Aorta (tissue), 5 donors: ENCODE data around the gene SEMA5A. TPM values are rescaled to one million over a fixed set of nuclear protein-coding genes. Genes with fewer than 3 reads are reported as not detected.
A peak's percentile ranks its signal among the peaks of the same experiment; 100 is the strongest.

Experiments used
- ATAC-seq: fragments of 200-7000 bp; cut with Tn5 transposase; one replicate; pipeline ENCODE4 v1.9.1; 2022; ENCODE audit warnings: moderate library complexity; ENCODE audit not compliant: low FRiP score
- DNase-seq, 2 donors: peaks; one replicate each; pipeline ENCODE4 v3.0.0-alpha.2; 2020
- H3K27ac ChIP-seq, 2 donors: one replicate each; pipeline ENCODE4 v1.5.1; 2013; ENCODE audit warnings: low read length in 2 of 2, mild to moderate bottlenecking in 2 of 2, moderate library complexity in 2 of 2, control low read depth in 1 of 2, inconsistent platforms in 1 of 2, low read depth in 1 of 2
- H3K27me3 ChIP-seq, 2 donors: one replicate each; pipeline ENCODE4 v1.6.1; 2013; ENCODE audit warnings: control low read depth in 1 of 2, low read length in 1 of 2, mild to moderate bottlenecking in 1 of 2, moderate library complexity in 1 of 2; ENCODE audit not compliant: insufficient read depth in 2 of 2, control insufficient read depth in 1 of 2
- H3K36me3 ChIP-seq, 2 donors: one replicate each; pipeline ENCODE4 v1.6.1; 2013; ENCODE audit warnings: control low read depth in 1 of 2, low read length in 1 of 2, mild to moderate bottlenecking in 1 of 2; ENCODE audit not compliant: insufficient read depth in 2 of 2, control insufficient read depth in 1 of 2
- H3K4me1 ChIP-seq, 2 donors: one replicate each; pipeline ENCODE4 v1.6.1; 2013; ENCODE audit warnings: low read length in 2 of 2, control low read depth in 1 of 2, mild to moderate bottlenecking in 1 of 2, moderate library complexity in 1 of 2; ENCODE audit not compliant: insufficient read depth in 2 of 2, control insufficient read depth in 1 of 2
- H3K4me3 ChIP-seq, 2 donors: one replicate each; pipeline ENCODE4 v1.5.1; 2013; ENCODE audit warnings: low read length in 2 of 2, control low read depth in 1 of 2, mild to moderate bottlenecking in 1 of 2
- H3K9me3 ChIP-seq: one replicate; pipeline ENCODE4 v1.6.1; 2013; ENCODE audit warnings: mild to moderate bottlenecking, low read length; ENCODE audit not compliant: control insufficient read depth
- WGBS, 2 donors: extraction: QIAGEN DNeasy Blood & Tissue Kit; methylation state at CpG; one replicate each; pipeline ENCODE4 v1.1.7; 2013; 5-methylcytosine and 5-hydroxymethylcytosine counted together
- intact Hi-C, 2 donors: fragments of 100-400 bp; cut with DNase I; formaldehyde crosslinking; loops; one replicate each; pipeline versions ENCODE4 v1.14.2 to v1.15.0; 2022
- polyA plus RNA-seq, 2 donors: library from polyadenylated mRNA; stranded (reverse); fragments of 200-250 nt; gene quantifications; one replicate each; pipeline ENCODE4 v1.2.3, GENCODE V29; 2013
- total RNA-seq, 2 donors: library from RNA; stranded (reverse); fragmentation: NEBNext Ultra II Directional; extraction: Animal tissue kit (Norgen Biotek cat#: 25700); gene quantifications; one replicate each; pipeline ENCODE4 v1.2.1, GENCODE V29; 2021
- donor health status: healthy with polysubstance abuse.
- donor health status: Bipolar disorder and iron deficiency.
- donor health status: DM: no; HTN: no; CAD: no.
- donor health status: DM: no; HTN: no; CAD: no.
- donor health status: DM: yes; HTN: yes; CAD: no.

The SEMA5A gene
- total and polyA plus RNA-seq, 4 donors, result 1.8 to 21.8 (median 12.7) TPM

DNA sequence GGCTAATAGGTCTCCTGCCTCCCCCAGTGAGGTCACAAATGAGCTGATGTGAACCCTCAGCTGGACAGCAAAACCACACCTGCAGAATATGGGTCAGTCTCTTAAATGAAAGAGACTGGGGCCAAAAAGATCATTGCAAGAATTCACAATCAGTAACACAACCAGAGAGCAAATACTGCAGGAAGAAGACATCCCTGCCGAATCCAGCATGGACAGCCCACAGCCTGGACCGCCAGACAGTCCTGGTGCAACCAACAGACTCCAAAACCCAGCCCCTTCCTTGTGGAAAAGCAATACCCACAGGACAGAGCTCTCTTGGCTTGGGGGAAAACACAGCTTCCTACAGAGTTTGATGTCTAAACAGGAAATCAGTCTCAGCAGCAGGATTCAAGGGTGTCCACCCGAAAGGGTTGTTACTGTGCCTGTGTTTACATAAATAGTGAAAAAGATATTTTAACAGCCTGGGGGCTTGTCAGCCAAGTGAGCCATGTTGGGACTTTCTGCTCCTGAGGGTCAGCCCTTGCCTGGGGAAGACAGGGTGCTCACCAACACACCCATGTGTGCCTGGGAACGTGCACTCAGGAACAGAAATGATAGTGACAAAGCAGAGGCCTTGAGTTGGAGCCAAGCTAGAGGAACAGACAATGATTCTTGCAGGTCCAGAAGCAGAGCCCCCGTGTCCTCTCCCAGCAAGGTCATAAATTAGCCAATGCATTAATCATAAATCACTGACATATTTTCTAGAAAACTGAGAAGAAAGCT, 106.2 kb downstream of the SEMA5A start:
- 55 to 62% methylated on average over 5 of the region's 5 CpGs for WGBS, 2 donors
- no peaks in the 10 kb centered on the region for H3K4me1 ChIP-seq
- peaks cover 0 to 3% of the 10 kb centered on the region in 2 donors for H3K36me3 ChIP-seq
- H3K27ac ChIP-seq, result no peak overlapping the region
- DNase-seq, result no peak
- no peak for ATAC-seq
- no peak overlapping the region for H3K4me3 ChIP-seq
- intact Hi-C loops, result no loop called here
- no peaks in the 10 kb centered on the region for H3K27me3 ChIP-seq
- H3K9me3 ChIP-seq, result no peaks in the 10 kb centered on the region

DNA sequence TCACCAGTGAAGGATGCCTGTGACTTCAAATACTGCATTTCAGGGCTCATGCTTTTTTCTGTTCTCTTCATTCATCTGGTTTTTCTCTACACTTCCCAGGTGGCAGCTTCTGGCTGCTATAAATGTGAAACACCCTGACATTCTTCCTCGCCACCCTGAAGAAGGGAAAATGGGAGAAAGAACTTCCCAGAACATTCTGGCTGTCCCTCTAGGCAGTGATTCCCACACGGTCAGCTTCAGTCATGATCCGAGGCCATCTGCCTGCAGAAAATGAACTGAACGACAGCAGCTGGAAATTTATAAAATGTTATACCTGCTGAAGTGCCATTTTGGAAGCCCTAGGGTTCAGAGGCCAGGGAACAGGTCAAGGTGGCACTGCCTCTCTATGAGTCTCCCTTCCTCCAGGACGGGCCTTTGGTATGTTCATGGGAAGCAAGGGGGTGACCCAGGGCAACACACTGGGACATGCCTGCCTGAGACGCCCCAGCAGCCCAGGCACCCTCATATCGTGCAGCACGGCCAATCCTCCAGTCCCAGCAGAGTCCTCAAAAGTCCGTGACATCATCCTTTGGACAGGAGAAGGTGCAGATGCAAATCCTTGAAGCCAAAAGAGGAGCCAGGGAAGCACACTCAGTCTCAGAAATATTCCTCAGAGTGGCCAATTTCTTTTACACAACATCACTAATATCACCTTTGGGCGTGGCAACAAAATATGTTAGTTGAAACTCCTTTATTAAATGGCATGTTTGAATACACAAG, 107.1 kb downstream of the SEMA5A start:
- H3K36me3 ChIP-seq, result peaks cover 0 to 3% of the 10 kb centered on the region in 2 donors
- DNase-seq (no peak), ATAC-seq (no peak)
- intact Hi-C loops, result no loop called here
- no peaks in the 10 kb centered on the region for H3K27me3 ChIP-seq
- H3K9me3 ChIP-seq, result no peaks in the 10 kb centered on the region
- H3K27ac ChIP-seq, result no peak overlapping the region
- no peaks in the 10 kb centered on the region for H3K4me1 ChIP-seq
- 80 to 89% methylated on average over 10 of the region's 10 CpGs for WGBS, 2 donors
- no peak overlapping the region for H3K4me3 ChIP-seq

DNA sequence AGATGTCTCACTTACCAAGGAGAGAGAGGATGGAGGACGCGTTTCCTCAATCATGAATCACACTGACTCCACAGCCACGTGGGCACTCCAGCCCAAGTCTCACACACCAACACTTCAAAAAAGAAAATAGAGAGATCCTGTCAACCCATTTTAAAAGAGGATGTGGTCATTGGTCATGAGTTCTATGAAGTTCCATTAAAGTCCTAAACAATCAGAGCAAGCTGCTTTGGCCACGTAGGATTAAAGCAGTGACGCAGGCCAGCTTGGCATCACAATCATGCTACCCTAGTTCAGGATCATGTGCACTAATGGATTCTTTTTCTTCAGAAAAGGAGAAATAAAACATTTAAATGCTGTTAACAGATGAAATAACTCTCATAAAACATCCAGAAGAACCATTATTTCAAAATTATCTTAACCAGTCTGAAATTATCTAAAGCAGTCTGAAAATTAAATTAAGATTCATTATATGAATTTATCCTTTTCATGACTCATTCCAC, 108.1 kb downstream of the SEMA5A start:
- intact Hi-C loops, result no loop called here
- Histone ChIP-seq H3K4me1 (no peaks in the 10 kb centered on the region), H3K27me3 (no peaks in the 10 kb centered on the region), H3K27ac (no peak overlapping the region), H3K9me3 (no peaks in the 10 kb centered on the region), H3K4me3 (no peak overlapping the region), H3K36me3 (peaks cover 0 to 3% of the 10 kb centered on the region in 2 donors)
- ATAC-seq (no peak), DNase-seq (peak in 1 of 2 donors; percentile 68)
- 54 to 69% methylated on average over 5 of the region's 5 CpGs for WGBS, 2 donors

DNA sequence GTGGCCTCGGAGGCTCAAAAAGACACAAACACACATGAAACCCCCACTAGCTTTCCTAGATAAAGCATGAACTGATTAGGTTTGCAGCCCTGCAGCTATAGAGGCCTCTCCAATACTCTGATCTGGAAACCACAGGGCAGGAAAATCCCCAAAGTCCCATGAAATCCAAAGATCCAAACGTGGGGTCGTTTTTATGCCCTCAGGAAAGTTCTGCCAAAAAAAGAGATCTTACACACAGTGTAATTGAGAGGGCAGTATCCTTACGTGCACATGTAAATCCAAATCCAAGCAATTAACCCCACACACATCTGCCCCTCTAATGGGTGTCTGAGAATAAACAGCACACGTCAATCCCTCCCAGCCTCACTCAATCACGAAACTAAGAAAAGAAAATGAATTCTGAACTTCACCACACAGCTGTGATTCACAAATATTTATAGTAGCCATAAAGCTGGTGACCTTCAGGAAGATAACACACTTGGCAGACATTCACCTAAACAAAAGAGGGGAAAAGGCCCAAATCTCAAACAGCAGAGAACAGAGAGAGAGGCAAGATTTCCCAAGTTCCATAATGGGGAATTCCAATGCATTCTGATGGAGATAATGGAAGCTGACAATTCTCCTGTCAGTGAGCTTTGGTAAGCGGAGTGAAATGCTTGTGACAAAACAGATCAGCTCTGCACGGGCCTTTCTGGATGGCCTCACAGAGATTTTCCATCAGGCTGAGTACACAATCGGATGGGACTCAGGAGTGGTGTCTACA, 114.2 kb downstream of the SEMA5A start:
- no peak overlapping the region for H3K27ac ChIP-seq
- 22 to 29% methylated on average over 9 of the region's 9 CpGs for WGBS, 2 donors
- H3K4me3 ChIP-seq, result no peak overlapping the region
- peaks cover 0 to 3% of the 10 kb centered on the region in 2 donors for H3K36me3 ChIP-seq
- H3K9me3 ChIP-seq, result no peaks in the 10 kb centered on the region
- H3K27me3 ChIP-seq, result no peaks in the 10 kb centered on the region
- intact Hi-C loops, result no loop called here
- DNase-seq (no peak), ATAC-seq (no peak)
- no peaks in the 10 kb centered on the region for H3K4me1 ChIP-seq

DNA sequence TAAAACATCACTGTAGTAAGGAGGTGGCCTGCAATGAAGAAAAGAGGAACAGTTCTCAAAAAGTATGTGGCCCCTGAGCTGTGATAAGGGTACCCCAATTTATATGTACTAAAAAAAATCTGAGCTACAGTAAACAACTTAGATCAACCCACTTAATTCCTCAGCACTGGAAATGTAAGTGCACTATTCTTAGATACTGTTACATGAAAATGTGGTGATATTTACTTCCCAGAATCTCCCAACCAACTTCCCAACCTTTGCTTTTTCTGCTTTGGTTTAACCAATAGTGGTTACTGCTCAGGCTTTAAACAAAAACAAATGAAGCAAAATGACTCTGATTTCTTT, 114.8 kb downstream of the SEMA5A start:
- Histone ChIP-seq H3K4me1 (no peaks in the 10 kb centered on the region), H3K36me3 (peaks cover 0 to 2% of the 10 kb centered on the region in 2 donors), H3K27me3 (no peaks in the 10 kb centered on the region), H3K27ac (peak overlapping the region in 1 of 2 donors; percentile 43), H3K4me3 (no peak overlapping the region), H3K9me3 (no peaks in the 10 kb centered on the region)
- ATAC-seq, result no peak
- intact Hi-C loops, result no loop called here
- DNase-seq, result no peak

DNA sequence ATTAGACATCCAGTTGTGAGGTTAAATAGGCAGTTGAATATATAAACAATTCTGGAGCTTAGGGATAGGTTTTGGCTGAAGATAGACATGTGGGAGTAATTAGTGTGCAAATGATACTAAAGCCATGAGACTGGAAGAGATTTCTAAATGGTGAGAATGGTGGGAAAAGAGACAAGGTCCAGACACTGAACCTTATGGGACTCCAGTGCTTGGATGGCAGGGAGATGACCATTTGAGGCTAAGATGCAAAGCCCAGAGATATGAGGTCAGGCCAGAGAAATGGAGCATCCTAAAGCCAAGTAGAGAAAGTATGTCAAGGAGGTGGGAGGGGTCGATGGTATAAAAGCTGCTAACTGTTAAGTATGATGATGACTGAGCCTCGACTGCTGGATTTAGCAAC, 115.6 kb downstream of the SEMA5A start:
- DNase-seq, result no peak
- peak; percentile 12 for ATAC-seq
- intact Hi-C loops, result no loop called here
- H3K27ac ChIP-seq, result no peak overlapping the region
- no peaks in the 10 kb centered on the region for H3K4me1 ChIP-seq
- no peaks in the 10 kb centered on the region for H3K9me3 ChIP-seq
- H3K27me3 ChIP-seq, result no peaks in the 10 kb centered on the region
- WGBS, 2 donors, result 87 to 88% methylated on average over 2 of the region's 2 CpGs
- H3K36me3 ChIP-seq, result no peaks in the 10 kb centered on the region
- H3K4me3 ChIP-seq, result no peak overlapping the region

DNA sequence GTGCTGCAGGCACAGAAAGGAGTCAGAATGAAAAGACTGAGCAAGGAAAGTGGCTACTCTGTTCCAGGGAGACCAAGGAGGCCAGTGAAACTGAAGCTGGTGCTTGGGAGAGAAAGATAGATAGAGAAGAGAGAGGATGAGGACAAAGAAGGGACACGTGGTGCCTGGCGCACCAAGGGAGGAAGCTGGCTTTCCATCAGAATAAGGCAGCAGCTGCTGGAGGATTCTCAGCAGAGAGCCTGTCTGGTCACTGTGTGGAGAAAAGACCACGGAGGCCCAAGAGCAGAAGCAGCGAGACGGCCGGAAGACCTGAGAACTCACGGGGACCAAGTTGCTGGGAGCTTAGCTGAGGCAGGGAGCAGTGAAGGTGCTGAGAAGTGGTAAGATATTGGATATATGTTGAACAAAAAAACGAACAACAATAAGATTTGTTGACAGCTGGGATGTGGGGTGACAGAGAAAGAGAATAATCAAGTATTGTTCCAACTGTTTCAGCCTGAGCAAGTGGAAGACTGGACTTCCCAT, 116.1 kb downstream of the SEMA5A start:
- intact Hi-C loops, result no loop called here
- Histone ChIP-seq H3K4me3 (no peak overlapping the region), H3K4me1 (no peaks in the 10 kb centered on the region), H3K36me3 (no peaks in the 10 kb centered on the region), H3K27ac (no peak overlapping the region), H3K27me3 (no peaks in the 10 kb centered on the region), H3K9me3 (no peaks in the 10 kb centered on the region)
- 86 to 90% methylated on average over 8 of the region's 8 CpGs for WGBS, 2 donors
- ATAC-seq (no peak), DNase-seq (no peak)

DNA sequence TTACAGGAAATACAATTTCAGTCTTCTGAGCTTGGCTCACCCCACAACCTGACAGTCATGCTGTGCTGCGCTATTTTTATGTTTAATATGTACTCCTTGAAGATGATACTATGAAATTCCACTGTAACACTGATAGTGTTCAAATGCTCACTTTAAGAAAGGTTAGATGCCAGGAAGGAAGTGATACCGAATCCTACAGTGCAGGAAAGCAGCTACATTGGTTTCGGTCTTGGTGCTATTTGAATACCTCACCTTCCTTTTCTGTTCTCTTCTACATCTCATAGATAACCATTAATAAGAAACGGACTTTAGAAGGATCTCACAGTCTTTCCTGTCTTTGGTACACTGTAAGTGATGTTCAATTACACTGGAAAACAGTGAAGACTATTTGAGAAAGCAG, 117.6 kb downstream of the SEMA5A start:
- ATAC-seq, result no peak
- Histone ChIP-seq H3K9me3 (no peaks in the 10 kb centered on the region), H3K27ac (no peak overlapping the region), H3K36me3 (no peaks in the 10 kb centered on the region), H3K4me3 (no peak overlapping the region), H3K4me1 (no peaks in the 10 kb centered on the region), H3K27me3 (no peaks in the 10 kb centered on the region)
- no peak for DNase-seq
- intact Hi-C loops, result no loop called here
- 93 to 96% methylated on average over 4 of the region's 4 CpGs for WGBS, 2 donors
